Cerebellar cortex (tissue), 1 donor: ENCODE results near the gene FAM177B.
A peak's percentile ranks its signal among the peaks of the same experiment; 100 is the strongest.
"Not testable (repeated sequence)": the region's sequence is repeated elsewhere in the genome, so short reads cannot be mapped to it uniquely, and the experiment has no call there.

ENCODE experiments used
- DNase-seq: peaks from one replicate; pipeline ENCODE4 v3.0.0-alpha.2; 2015; ENCODE audit warnings: low spot score

FAM177B gene

GRCh38 chr1:222739929-222740328 lies 2.9 kb downstream of the FAM177B start:
- no peak for DNase-seq

- DNase-seq: not testable (repeated sequence)
These were observed 4.8 kb downstream of the FAM177B start for GRCh38 chr1:222741630-222742457.

- peak; percentile 26 for DNase-seq
These were observed 12.9 kb downstream of the FAM177B start for GRCh38 chr1:222749927-222750326.

- no peak for DNase-seq
These were observed 13.6 kb downstream of the FAM177B start for GRCh38 chr1:222750651-222751050.

GRCh38 chr1:222751255-222751654 lies 14.3 kb downstream of the FAM177B start:
- DNase-seq: no peak

- DNase-seq: no peak
These were observed 17.6 kb downstream of the FAM177B start for GRCh38 chr1:222754366-222755139.

- no peak for DNase-seq
These were observed 20.8 kb downstream of the FAM177B start for GRCh38 chr1:222757646-222758268.

GRCh38 chr1:222759451-222760035 lies 22.5 kb downstream of the FAM177B start:
- DNase-seq: no peak

- DNase-seq: no peak
These were observed 24.1 kb downstream of the FAM177B start for GRCh38 chr1:222761083-222761482.

- not testable (repeated sequence) for DNase-seq
These were observed 25.2 kb downstream of the FAM177B start for GRCh38 chr1:222762178-222762577.

GRCh38 chr1:222767152-222767571 lies 30.2 kb downstream of the FAM177B start:
- no peak for DNase-seq

- DNase-seq: no peak
These were observed 31.6 kb downstream of the FAM177B start for GRCh38 chr1:222768592-222768991.

GRCh38 chr1:222769181-222769580 lies 32.2 kb downstream of the FAM177B start:
- DNase-seq: no peak

GRCh38 chr1:222769971-222770620 lies 33.1 kb downstream of the FAM177B start:
- DNase-seq: no peak

- peak; percentile 85 for DNase-seq
These were observed 36.0 kb downstream of the FAM177B start for GRCh38 chr1:222772996-222773379.

- DNase-seq: no peak
These were observed 40.5 kb downstream of the FAM177B start for GRCh38 chr1:222777463-222777862.

- DNase-seq: no peak
These were observed 41.0 kb downstream of the FAM177B start for GRCh38 chr1:222777977-222778376.

GRCh38 chr1:222781251-222781650 lies 44.2 kb downstream of the FAM177B start:
- DNase-seq: no peak

- DNase-seq: no peak
These were observed 46.0 kb downstream of the FAM177B start for GRCh38 chr1:222783051-222783450.

GRCh38 chr1:222784371-222784770 lies 47.4 kb downstream of the FAM177B start:
- DNase-seq: no peak

GRCh38 chr1:222784916-222785315 lies 47.9 kb downstream of the FAM177B start:
- DNase-seq: no peak

- no peak for DNase-seq
These were observed 48.5 kb downstream of the FAM177B start for GRCh38 chr1:222785529-222785928.
